GM12891 (cell line): ENCODE results near the gene XCL1.

Source experiments
- PAX5 ChIP-seq: IDR thresholded peaks from 2 replicates; pipeline ENCODE4 v1.6.1; 2011; ENCODE audit warnings: low read length, moderate library complexity, mild to moderate bottlenecking; ENCODE audit not compliant: insufficient read depth, severe bottlenecking
- POLR2A ChIP-seq: IDR thresholded peaks from 2 replicates; pipeline ENCODE4 v1.6.1; 2011; ENCODE audit warnings: low read depth, low read length, control low read depth
- POLR2AphosphoS5 ChIP-seq: IDR thresholded peaks from 2 replicates; pipeline ENCODE4 v1.6.1; 2011; ENCODE audit warnings: low read depth, low read length, control low read depth
- POU2F2 ChIP-seq: IDR thresholded peaks from 2 replicates; pipeline ENCODE4 v1.6.1; 2011; ENCODE audit warnings: low read depth, mild to moderate bottlenecking, control low read depth, low read length, moderate library complexity
- SPI1 ChIP-seq: IDR thresholded peaks from 2 replicates; pipeline ENCODE4 v1.6.1; 2011; ENCODE audit warnings: low read depth, low read length, control low read depth
- TAF1 ChIP-seq: IDR thresholded peaks from 2 replicates; pipeline ENCODE4 v1.6.1; 2011; ENCODE audit warnings: low read depth, low read length, control low read depth

DNA sequence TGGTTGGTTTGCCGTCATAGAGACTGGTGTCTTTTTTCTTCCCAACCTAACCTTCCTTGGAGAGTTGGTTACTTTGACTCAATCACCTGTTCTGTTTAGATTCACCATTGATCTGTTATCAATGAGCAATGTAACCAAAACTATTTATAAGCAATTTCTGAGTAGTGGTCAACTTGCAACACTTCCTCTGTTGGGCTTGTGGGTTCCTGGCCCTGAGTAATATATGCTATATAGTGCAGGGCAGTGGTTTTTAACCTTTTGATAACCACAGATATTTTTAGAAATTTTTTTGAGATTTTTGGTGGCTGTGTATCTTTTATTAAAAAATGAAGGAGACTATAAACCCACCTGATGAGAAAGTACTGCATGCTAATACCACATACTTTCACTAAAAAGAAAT is 9.4 kb upstream of the XCL1 start:
- no peak for TF ChIP-seq POLR2A
- no peak for TF ChIP-seq POLR2AphosphoS5
- TF ChIP-seq TAF1 = no peak
- peak; percentile 27; the same call in 1 of the 2 replicates for TF ChIP-seq SPI1
- no peak for TF ChIP-seq POU2F2
- no peak for TF ChIP-seq PAX5
